ENCODE data around the gene GNA12.

GNA12 gene

DNA sequence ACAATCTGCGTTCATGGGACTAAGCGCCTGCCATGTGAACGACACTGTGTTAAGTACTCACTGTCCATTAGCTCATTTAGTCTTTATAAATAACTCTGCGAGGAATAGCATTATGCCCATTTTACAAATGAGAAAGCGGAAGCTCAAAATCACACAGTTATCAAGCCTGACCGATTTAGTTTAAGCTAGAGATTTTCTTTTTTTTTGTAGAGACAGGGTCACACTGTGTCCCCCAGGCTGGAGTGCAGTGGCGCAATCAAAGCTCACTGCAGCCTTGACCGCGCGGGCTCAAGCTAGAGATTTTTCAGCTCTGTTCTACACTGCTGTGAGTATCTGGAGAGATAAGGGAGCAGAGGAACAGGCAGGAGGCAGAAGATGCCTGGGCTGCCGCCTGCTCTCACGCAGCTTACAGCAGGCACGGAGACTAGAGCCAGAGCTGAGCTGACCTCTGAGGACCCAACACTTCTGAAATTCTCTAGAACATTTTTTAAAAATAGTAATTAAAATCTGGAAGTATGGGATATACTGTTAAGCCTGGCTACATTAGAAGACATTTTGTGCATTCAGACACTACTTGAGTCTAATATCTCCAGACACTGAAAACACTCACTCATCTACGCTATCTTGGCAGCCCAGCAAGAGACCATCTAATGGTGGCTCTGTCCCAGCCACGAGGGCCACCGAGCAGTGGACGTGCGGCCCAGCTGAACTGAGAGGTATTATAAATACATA is 38.7 kb downstream of the GNA12 start:
- H3K9me3 ChIP-seq (ENCODE audit: control insufficient read depth, low read depth, low read length) = no peaks in the 10 kb centered on the region

DNA sequence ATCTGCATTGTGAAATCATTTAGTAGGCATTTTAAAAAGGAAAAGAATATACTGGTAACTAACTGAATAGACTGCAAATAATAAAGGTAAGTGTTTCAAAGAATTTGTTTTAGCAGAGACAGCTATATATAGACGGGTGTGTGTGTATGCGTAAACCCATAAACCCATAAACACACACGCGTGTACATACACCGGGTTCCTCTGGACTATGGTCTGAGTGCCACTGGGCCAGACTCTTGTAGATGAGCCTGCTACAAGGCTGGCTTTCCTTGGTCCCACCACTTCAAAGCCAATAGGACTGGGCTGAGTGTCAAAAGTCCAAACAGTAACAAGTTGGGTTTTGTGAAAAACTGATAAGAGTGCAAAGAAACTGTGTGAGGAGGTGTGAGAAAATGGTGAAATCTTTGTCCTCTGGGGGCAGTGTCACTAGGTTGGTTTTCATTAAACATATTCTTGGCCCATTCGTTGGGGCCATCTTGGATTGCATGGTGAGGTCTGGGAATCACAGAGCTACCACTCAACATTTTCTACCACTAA is 39.8 kb downstream of the GNA12 start:
- no peak overlapping the region for H3K9ac ChIP-seq (ENCODE audit: low read length)
- H3K4me1 ChIP-seq (ENCODE audit: control insufficient read depth, low read depth, low read length) = peaks cover 55% of the 10 kb centered on the region
- H3K27me3 ChIP-seq (ENCODE audit: control insufficient read depth, insufficient read depth, low read length) = no peaks in the 10 kb centered on the region
- H3K27ac ChIP-seq (ENCODE audit: low read length) = no peak overlapping the region
- no peak overlapping the region for H3K4me3 ChIP-seq (ENCODE audit: low read length)
- H3K36me3 ChIP-seq (ENCODE audit: control insufficient read depth, low read depth, low read length) = no peaks in the 10 kb centered on the region
- H3K9me3 ChIP-seq (ENCODE audit: control insufficient read depth, low read depth, low read length) = no peaks in the 10 kb centered on the region

More for the DNA sequence above, 38.7 kb downstream of the GNA12 start:
- Histone ChIP-seq H3K9ac (ENCODE audit: low read length) (no peak overlapping the region), H3K36me3 (ENCODE audit: control insufficient read depth, low read depth, low read length) (no peaks in the 10 kb centered on the region), H3K4me3 (ENCODE audit: low read length) (no peak overlapping the region), H3K4me1 (ENCODE audit: control insufficient read depth, low read depth, low read length) (peaks cover 51% of the 10 kb centered on the region), H3K27me3 (ENCODE audit: control insufficient read depth, insufficient read depth, low read length) (no peaks in the 10 kb centered on the region), H3K27ac (ENCODE audit: low read length) (no peak overlapping the region)

DNA sequence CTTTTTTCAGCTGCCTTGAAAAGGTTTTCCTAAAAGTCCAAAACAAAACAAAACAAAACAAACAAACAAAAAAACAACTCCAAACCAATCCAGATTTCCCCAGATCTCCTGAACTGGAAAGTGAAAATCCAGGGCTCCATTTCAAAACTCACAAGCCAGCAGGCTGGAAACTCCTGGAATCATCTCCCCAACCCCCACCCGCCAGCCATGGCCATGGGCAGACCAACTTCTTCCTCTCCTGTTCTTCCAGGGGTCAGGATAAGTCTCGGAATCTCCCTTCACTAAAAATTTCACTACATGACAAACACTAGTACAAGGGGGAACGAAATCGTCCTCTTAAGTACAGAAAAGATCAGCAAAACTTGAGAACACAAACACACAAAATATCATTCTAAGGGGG is 40.4 kb downstream of the GNA12 start:
- H3K4me1 ChIP-seq (ENCODE audit: control insufficient read depth, low read depth, low read length) = peaks cover 55% of the 10 kb centered on the region
- H3K27ac ChIP-seq (ENCODE audit: low read length) = no peak overlapping the region
- no peak overlapping the region for H3K9ac ChIP-seq (ENCODE audit: low read length)
- no peaks in the 10 kb centered on the region for H3K27me3 ChIP-seq (ENCODE audit: control insufficient read depth, insufficient read depth, low read length)
- no peak overlapping the region for H3K4me3 ChIP-seq (ENCODE audit: low read length)
- H3K9me3 ChIP-seq (ENCODE audit: control insufficient read depth, low read depth, low read length) = no peaks in the 10 kb centered on the region
- H3K36me3 ChIP-seq (ENCODE audit: control insufficient read depth, low read depth, low read length) = no peaks in the 10 kb centered on the region

DNA sequence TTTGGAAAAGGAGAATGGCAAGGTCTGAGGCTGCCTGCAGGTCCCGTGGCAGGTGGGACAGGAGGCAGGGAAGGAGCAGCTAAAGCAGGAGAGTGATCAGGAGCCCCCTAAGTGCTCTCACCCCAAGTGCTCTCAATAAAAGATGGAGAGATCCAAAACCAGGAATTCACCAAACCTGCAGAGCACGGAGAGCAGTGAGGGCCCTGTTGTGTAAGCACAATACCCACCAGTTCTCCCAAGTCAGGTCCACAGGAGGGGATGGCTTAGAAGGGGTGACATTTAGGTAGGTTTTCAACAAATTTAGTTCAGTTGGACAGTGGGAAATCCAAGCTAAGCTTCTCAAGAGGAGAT is 40.8 kb downstream of the GNA12 start:
- peak overlapping the region; percentile 10 for H3K27ac ChIP-seq (ENCODE audit: low read length)
- H3K36me3 ChIP-seq (ENCODE audit: control insufficient read depth, low read depth, low read length) = no peaks in the 10 kb centered on the region
- H3K27me3 ChIP-seq (ENCODE audit: control insufficient read depth, insufficient read depth, low read length) = no peaks in the 10 kb centered on the region
- H3K9me3 ChIP-seq (ENCODE audit: control insufficient read depth, low read depth, low read length) = no peaks in the 10 kb centered on the region
- H3K4me1 ChIP-seq (ENCODE audit: control insufficient read depth, low read depth, low read length) = peaks cover 51% of the 10 kb centered on the region
- no peak overlapping the region for H3K9ac ChIP-seq (ENCODE audit: low read length)
- H3K4me3 ChIP-seq (ENCODE audit: low read length) = no peak overlapping the region

DNA sequence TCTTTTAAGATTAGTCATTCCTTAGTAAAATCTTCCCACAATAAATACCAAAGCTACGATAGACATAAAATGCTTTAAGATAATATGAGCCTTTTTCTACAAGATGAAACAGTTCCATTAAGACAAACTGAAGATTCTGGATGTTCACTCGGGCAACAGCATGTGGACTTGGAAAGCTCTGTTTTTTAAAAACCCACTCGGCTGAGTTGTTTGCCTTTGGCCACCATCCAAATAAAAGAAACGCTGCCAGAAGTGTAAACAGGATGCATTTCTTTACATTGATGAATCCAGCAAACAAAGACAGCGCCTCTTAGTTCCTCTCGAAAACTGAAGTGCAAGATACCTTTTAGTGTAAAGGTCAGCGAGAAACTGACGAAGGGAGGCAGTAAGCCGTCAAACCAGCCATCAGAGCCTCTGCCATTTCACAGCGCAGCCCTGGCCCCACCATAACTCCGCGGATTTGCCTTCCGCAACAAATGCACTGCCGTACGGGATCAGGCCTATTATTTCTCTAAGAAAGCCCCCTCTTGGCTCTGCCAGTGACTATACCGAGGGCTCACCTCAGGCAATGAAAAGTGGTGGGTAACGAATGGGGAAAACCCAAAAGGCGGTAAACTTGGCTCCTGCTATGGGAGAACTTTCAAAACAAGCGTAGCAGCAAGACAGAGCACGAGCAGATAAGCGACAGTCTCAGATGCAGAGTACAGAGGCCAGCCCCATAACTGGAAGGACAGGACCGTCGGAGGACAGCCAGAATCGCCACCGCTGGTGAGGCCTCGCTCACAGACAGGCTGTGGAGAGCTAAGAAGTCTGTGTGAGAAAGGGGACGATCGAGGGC is 41.4 kb downstream of the GNA12 start:
- Histone ChIP-seq H3K9ac (ENCODE audit: low read length) (no peak overlapping the region), H3K27me3 (ENCODE audit: control insufficient read depth, insufficient read depth, low read length) (no peaks in the 10 kb centered on the region), H3K4me1 (ENCODE audit: control insufficient read depth, low read depth, low read length) (peaks cover 46% of the 10 kb centered on the region), H3K4me3 (ENCODE audit: low read length) (no peak overlapping the region), H3K27ac (ENCODE audit: low read length) (peak overlapping the region; percentile 10), H3K9me3 (ENCODE audit: control insufficient read depth, low read depth, low read length) (no peaks in the 10 kb centered on the region), H3K36me3 (ENCODE audit: control insufficient read depth, low read depth, low read length) (no peaks in the 10 kb centered on the region)

DNA sequence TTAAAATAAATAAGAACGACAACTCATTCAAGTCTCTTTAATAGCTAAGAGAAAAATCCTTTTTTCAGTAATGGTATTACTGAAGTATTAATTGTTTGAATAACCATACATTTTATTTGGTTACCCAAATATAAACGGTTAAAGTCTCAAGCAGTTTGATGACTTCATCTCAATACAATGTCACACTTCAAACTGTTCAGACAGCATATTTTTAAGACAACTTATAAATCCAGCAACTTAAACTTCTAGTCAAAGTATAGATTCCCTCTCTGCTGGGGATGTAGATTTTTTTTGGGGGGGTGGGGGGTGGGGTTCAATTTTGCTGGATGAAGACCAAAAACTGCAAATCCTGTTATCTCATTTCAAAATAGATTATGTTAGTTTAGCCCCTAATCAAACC is 42.0 kb downstream of the GNA12 start:
- Histone ChIP-seq H3K4me1 (ENCODE audit: control insufficient read depth, low read depth, low read length) (peaks cover 45% of the 10 kb centered on the region), H3K9me3 (ENCODE audit: control insufficient read depth, low read depth, low read length) (no peaks in the 10 kb centered on the region), H3K9ac (ENCODE audit: low read length) (no peak overlapping the region), H3K27me3 (ENCODE audit: control insufficient read depth, insufficient read depth, low read length) (no peaks in the 10 kb centered on the region), H3K36me3 (ENCODE audit: control insufficient read depth, low read depth, low read length) (no peaks in the 10 kb centered on the region), H3K4me3 (ENCODE audit: low read length) (no peak overlapping the region), H3K27ac (ENCODE audit: low read length) (no peak overlapping the region)

DNA sequence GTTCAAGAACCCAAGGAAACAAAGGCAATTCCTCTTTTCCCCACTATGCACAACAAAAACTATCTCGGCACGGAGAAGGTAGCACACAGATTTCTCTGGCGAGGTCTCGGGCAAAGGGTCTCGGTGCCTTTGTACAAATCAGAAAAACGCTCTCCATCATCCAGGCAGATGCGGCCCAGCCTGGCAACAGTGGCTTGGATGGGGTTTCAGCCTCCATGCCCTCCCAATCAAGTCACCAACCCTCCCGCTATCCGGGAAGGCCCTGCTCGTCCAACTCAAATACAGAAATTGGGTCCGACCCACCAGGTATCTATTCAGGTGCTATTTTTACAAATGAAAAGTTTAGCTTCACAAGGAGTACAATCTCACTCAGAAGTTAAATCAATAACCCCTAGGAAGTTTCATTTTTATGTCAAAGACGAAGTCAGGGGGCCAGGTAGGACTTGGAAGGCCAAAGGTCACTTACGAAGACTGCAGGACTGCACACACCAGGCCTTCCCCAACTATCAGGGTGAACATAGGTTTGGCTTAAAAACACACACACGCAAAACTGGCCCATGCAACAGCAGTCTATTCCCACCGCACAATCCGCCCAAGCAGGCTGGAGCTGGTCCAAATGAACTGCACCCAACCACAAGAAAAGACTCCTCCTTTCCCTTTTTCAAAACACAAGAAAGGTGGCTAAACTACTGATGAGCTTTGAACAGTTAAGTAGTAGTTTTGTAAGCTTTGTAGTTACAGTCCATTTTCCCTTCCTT is 43.0 kb downstream of the GNA12 start:
- Histone ChIP-seq H3K27ac (ENCODE audit: low read length) (no peak overlapping the region), H3K27me3 (ENCODE audit: control insufficient read depth, insufficient read depth, low read length) (no peaks in the 10 kb centered on the region), H3K36me3 (ENCODE audit: control insufficient read depth, low read depth, low read length) (no peaks in the 10 kb centered on the region), H3K4me3 (ENCODE audit: low read length) (no peak overlapping the region), H3K4me1 (ENCODE audit: control insufficient read depth, low read depth, low read length) (peaks cover 45% of the 10 kb centered on the region), H3K9me3 (ENCODE audit: control insufficient read depth, low read depth, low read length) (no peaks in the 10 kb centered on the region), H3K9ac (ENCODE audit: low read length) (no peak overlapping the region)

DNA sequence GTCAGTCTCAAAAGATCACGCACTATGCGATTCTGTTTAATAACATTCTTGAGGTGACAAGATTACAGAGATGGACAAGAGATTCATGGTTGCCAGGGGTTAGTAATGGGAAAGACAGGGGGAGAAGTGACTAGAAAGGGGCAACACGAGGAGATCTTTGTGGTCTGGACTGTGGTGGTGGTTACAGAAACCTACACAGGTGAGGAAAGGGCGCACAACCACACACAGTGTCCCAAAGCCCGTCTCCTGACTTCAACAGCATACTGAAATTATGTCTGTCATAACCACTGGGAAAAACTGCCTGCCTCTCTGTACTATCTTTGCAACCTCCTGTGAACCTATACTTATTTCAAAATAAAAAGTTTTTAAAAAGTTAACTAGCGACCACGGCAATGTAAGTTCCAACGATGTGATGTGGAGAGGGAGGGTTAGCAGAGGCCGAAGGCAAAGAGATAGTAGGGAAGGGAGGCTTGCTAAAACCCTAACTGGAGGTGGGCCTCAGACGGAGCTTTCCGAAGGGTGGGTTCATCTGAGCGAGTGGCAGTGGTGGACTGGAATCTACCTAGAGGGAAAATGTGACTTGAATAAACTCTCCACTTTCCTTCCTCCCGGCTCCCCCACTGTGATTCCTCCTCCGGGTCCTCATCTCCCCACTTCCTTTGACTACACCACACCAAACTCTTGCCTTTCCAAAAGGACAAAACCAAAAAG is 43.7 kb downstream of the GNA12 start:
- Histone ChIP-seq H3K4me1 (ENCODE audit: control insufficient read depth, low read depth, low read length) (peaks cover 45% of the 10 kb centered on the region), H3K9me3 (ENCODE audit: control insufficient read depth, low read depth, low read length) (no peaks in the 10 kb centered on the region), H3K27ac (ENCODE audit: low read length) (no peak overlapping the region)

DNA sequence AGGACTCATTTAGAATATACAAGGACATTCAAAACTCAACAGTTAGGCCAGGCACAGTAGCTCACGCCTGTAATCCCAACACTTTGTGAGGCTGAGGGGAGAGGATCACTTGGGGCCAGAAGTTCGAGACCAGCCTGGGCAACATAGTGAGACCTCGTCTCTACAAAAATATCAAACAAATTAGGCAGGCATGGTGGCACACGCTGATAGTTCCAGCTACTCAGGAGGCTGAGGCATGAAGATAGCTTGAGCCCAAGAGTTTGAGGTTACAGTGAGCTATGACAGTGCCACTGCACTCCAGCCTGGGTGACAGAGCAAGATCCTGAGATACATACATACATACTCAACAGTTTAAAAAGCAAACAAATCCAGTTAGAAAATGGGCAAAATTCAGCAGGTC is 44.9 kb downstream of the GNA12 start:
- Histone ChIP-seq H3K36me3 (ENCODE audit: control insufficient read depth, low read depth, low read length) (peaks cover 7% of the 10 kb centered on the region), H3K9me3 (ENCODE audit: control insufficient read depth, low read depth, low read length) (no peaks in the 10 kb centered on the region), H3K9ac (ENCODE audit: low read length) (no peak overlapping the region), H3K27me3 (ENCODE audit: control insufficient read depth, insufficient read depth, low read length) (no peaks in the 10 kb centered on the region), H3K27ac (ENCODE audit: low read length) (no peak overlapping the region), H3K4me3 (ENCODE audit: low read length) (no peak overlapping the region), H3K4me1 (ENCODE audit: control insufficient read depth, low read depth, low read length) (peaks cover 42% of the 10 kb centered on the region)

More for the DNA sequence above, 43.7 kb downstream of the GNA12 start:
- Histone ChIP-seq H3K9ac (ENCODE audit: low read length) (no peak overlapping the region), H3K36me3 (ENCODE audit: control insufficient read depth, low read depth, low read length) (no peaks in the 10 kb centered on the region), H3K4me3 (ENCODE audit: low read length) (no peak overlapping the region), H3K27me3 (ENCODE audit: control insufficient read depth, insufficient read depth, low read length) (no peaks in the 10 kb centered on the region)

DNA sequence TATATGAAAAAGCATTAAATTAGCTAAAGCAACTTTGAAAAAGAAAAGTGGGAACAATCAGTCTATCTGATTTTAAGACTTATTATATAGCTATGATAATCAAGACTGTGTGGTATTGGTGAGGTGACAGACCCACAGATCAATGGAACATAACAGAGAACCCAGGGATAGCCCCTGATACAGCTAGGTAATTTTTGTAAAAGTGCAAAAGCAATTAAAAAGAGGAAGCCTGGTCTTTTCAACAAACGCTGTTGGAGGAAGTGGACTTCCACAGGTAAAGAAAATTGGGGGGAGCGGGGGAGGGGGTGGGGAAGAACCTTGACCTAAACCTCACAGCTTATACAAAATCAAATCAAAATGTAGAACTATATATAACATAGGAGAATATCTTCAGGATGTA is 45.4 kb downstream of the GNA12 start:
- H3K27ac ChIP-seq (ENCODE audit: low read length) = no peak overlapping the region
- peaks cover 36% of the 10 kb centered on the region for H3K4me1 ChIP-seq (ENCODE audit: control insufficient read depth, low read depth, low read length)
- H3K36me3 ChIP-seq (ENCODE audit: control insufficient read depth, low read depth, low read length) = peaks cover 10% of the 10 kb centered on the region
- no peak overlapping the region for H3K4me3 ChIP-seq (ENCODE audit: low read length)
- no peak overlapping the region for H3K9ac ChIP-seq (ENCODE audit: low read length)
- H3K27me3 ChIP-seq (ENCODE audit: control insufficient read depth, insufficient read depth, low read length) = no peaks in the 10 kb centered on the region
- H3K9me3 ChIP-seq (ENCODE audit: control insufficient read depth, low read depth, low read length) = no peaks in the 10 kb centered on the region

Measured in iPS-18a (cell line).